ENCODE results near the gene PHLDA3.

Gene PHLDA3

GRCh38 chr1:201468844-201469644, at the start of gene PHLDA3:
Gene PHLDA3 (minus strand): TSS chr1:201469188. CDS start chr1:201468786, 402 bp downstream.
- peak; percentile 60 for DNase-seq

GRCh38 chr1:201518071-201518470, 49.1 kb upstream of the PHLDA3 start:
- no peak for DNase-seq

- DNase-seq = no peak
Measured at GRCh38 chr1:201517631-201518030, 48.6 kb upstream of the PHLDA3 start.

GRCh38 chr1:201516511-201517127, 47.6 kb upstream of the PHLDA3 start:
- DNase-seq = no peak

GRCh38 chr1:201515895-201516294, 46.9 kb upstream of the PHLDA3 start:
- DNase-seq = no peak

GRCh38 chr1:201515062-201515750, 46.2 kb upstream of the PHLDA3 start:
- no peak for DNase-seq

- no peak for DNase-seq
Measured at GRCh38 chr1:201514466-201514865, 45.5 kb upstream of the PHLDA3 start.

GRCh38 chr1:201513498-201514243, 44.7 kb upstream of the PHLDA3 start:
- no peak for DNase-seq

GRCh38 chr1:201511941-201512539, 43.1 kb upstream of the PHLDA3 start:
- DNase-seq = no peak

GRCh38 chr1:201511396-201511940, 42.5 kb upstream of the PHLDA3 start:
- DNase-seq = no peak

GRCh38 chr1:201510734-201511133, 41.7 kb upstream of the PHLDA3 start:
- no peak for DNase-seq

- no peak for DNase-seq
Measured at GRCh38 chr1:201509601-201510374, 40.8 kb upstream of the PHLDA3 start.

- DNase-seq = no peak
Measured at GRCh38 chr1:201508809-201509208, 39.8 kb upstream of the PHLDA3 start.

- DNase-seq = no peak
Measured at GRCh38 chr1:201507360-201507675, 38.3 kb upstream of the PHLDA3 start.

- DNase-seq = peak; percentile 92
Measured at GRCh38 chr1:201506557-201507359, 37.8 kb upstream of the PHLDA3 start, which contains the start of gene CSRP1. Gene CSRP1 (minus strand): TSS chr1:201507123. CDS start chr1:201496303, 10,820 bp downstream.

GRCh38 chr1:201506092-201506491, 37.1 kb upstream of the PHLDA3 start:
- no peak for DNase-seq

- DNase-seq = no peak
Measured at GRCh38 chr1:201505503-201505890, 36.5 kb upstream of the PHLDA3 start.

- DNase-seq = no peak
Measured at GRCh38 chr1:201504799-201505502, 36.0 kb upstream of the PHLDA3 start.

GRCh38 chr1:201504179-201504631, 35.2 kb upstream of the PHLDA3 start:
- DNase-seq = no peak
